Smooth muscle cell of the brain vasculature (primary cell): Measurements from ENCODE around the gene NRXN3.

Experiments
- DNase-seq: peaks from one replicate; pipeline ENCODE4 v3.0.0-alpha.2; 2012; ENCODE audit warnings: low read depth, low spot score

NRXN3 gene

DNA sequence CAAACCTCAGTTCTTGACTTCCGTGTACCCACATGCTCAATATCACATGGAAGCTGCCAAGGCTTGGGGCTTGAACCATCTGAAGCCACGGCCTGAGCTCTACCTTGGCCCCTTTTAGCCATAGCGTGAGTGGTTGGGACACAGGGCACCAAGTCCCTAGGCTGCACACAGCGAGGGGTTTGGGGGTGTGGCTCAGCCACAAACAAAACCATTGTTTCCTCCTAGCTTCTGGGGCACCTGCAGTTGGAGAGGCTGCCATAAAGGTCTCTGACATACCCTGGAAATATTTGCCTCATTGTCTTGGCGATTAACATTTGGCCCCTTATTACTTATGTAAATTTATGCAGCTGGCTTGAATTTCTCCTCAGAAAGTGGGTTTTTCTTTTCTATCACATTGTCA, 628.6 kb downstream of the NRXN3 start:
- DNase-seq = no peak

DNA sequence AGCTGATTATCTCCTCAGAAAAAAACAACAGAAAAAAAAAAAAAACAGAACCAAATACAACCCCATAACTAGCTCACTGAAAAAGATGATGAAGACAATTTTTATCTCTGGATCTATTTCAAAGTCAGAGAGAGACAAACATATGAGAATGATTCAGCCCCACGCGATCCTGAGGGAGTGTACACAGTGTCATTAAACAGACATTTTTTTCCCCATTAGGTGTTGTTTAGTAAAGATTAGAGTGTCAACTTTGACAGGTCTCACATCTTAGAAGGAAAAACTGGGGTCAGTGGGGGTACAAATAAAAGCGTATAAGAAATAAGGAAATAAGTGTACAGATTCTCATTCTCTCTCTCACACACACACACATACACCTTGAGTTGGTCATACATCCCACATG, 635.4 kb downstream of the NRXN3 start:
- DNase-seq = no peak

DNA sequence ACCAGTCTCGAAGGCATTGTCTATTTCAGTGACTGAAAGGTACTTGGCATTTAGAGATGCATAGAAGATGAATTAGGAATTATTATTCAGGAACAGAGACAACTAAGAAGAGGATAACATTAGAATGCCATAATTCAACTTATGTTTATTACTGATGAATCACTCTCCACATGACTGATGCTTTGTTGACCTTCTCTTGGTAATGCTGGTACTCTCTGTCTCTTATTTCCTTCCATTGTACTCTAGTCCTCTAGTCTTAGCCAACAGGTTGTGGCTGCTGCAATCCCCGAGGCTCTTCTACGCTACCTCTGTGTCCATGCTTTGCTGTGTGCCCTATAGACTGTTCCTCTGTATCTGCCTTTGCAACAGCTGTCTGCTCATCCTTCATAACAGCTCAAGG, 652.9 kb downstream of the NRXN3 start:
- no peak for DNase-seq

DNA sequence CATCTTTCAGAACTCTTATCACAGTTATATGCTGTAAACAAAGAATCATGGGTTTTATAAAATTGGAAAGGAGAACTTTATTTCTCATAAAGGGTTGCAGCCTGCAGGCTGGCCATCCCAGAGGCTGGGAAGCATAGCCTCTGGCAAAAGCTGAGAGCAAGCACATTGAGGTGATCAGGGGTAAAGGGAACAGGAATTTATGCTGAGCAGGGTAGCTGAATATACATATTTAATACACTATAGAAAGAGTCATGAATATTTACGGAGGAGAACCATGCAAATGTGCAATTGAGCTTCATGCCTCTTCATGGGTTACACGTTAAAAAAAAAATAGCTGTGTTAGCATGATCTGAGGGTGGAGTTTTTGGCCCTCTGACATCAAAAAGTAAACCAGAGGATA, 653.3 kb downstream of the NRXN3 start:
- no peak for DNase-seq

GRCh38 chr14:78829274-78829673, 659.1 kb downstream of the NRXN3 start:
- DNase-seq = no peak

DNA sequence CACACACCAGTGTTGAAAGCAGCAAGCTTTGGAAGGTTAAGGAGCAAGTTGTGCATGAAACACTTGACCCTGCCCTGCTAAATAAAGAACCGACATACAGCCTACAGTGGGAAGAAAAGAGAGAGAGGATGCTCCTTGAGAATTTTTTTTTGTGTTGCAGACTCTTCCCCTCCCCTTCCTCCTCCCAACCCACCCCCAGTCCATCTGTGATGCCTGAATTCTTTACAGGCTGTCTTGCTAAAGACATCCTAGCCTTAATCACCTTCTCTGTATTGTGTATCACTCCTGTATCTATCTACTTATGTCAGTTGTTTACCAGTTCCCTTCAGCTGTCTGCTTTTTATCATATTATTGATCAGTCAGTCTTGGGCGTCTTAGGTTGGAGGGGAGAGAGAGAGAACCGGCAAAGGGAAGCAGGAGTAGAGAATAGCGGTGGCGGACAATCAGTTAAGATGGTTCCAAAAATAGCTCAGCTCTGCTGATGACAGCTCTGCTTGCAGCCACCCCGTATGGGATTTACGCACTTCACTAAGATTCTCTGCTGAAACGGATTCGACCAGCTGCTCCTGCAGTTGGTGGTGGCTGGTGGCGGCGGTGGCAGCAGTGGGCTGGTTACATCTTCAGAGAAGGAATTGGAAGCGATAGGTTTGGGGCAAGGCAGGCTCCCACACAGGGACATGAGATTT, 664.7 kb downstream of the NRXN3 start:
- DNase-seq = no peak

GRCh38 chr14:78835909-78836308, 665.7 kb downstream of the NRXN3 start:
- no peak for DNase-seq

- no peak for DNase-seq
These were observed 666.6 kb downstream of the NRXN3 start for GRCh38 chr14:78836777-78837176.

GRCh38 chr14:78838959-78839358, 668.8 kb downstream of the NRXN3 start:
- DNase-seq = no peak

- no peak for DNase-seq
These were observed 670.7 kb downstream of the NRXN3 start for GRCh38 chr14:78840898-78841297.

DNA sequence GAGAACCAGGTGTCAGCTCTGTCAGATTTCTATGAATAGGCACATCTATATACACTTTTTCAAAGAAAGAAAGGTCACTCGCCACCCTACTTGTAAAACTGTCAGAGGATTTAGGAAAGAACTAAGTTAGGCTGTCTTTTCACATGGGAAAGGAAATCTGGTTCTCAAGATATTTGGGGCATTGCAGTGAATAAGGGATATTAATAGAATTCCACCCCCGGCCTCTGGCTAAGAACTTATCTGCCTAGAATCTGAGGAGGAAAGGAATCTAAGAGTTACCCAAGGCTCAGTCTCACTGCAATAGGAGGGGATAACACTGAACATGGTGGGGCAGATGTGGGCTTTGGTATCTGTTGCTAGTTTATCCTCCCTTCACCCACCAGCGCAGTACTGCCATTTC, 677.6 kb downstream of the NRXN3 start:
- DNase-seq = no peak

- no peak for DNase-seq
These were observed 678.2 kb downstream of the NRXN3 start for GRCh38 chr14:78848234-78848820.

DNA sequence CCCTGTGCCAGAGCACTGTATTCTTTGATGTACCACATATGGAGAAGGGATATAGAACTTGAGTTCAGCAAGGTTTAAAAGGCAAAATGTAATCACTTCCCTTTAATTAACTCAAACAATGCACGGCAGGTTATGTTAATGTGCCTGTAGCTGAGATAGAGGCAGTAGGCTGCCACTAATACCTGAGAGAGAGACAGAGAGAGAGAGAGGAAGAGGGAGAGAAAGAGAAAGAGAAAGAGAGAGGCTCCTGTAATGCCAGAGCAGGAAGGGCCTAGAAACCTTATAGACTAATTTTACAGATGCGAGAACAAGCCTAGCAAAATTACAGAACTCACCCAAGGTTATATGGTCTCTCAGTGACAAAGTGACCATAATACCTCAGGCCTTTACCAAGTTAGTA, 679.8 kb downstream of the NRXN3 start:
- DNase-seq = no peak

- no peak for DNase-seq
These were observed 681.0 kb downstream of the NRXN3 start for GRCh38 chr14:78851189-78851588.

DNA sequence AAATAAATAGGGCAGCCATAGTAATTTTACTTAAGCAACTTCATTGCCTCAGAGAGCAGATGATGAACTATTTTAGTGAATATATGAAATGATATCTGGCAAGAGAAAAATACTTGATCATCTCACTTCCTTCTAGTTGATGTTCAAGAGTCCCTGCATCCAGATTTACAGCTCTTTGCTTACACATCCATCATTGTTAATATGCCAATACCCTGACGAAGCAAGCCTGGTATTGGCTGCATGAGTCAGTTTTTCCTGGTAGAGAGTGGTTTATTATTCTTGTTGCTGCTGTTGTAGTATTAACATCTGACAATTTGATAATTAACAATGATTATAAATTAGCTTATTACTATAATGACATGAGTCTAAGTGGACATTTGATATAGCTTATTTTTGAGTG, 681.9 kb downstream of the NRXN3 start:
- no peak for DNase-seq

DNA sequence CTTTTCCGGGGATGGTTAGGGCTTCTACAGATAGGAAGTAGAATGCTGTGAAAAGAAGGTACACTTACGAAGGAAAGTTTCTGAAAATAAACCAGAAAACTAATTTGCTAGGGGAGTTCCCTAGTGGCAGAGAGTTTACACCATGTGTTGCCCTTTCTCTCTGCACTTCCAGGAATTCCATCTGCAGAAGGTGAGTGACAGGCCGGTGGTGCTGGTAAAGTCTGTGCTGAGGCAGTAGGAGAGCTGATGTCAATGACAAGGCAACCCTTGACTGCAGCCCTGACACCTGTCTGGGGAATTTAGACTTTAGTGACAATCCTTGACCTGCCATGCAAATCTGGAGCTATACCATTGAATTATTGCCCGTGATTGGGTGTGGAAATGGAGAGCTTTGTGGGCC, 687.8 kb downstream of the NRXN3 start:
- no peak for DNase-seq

DNA sequence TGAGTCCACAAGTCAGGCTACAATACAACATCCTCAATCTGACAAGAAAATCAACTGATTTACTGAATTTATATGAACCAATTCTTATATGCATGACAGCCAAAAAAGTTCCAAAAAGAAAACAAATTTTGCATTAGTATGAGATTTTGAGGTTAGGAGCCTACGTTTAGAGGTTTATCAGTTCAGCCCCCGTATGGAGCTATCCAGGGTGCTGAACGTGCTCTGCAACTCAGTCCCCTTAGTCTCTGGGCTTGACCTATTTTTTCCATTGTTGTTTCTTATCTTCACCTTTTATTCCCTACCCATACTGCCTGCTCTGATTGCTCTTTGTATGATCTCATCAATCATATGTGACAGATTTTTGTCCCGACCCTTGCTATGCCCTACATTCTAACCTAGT, 693.0 kb downstream of the NRXN3 start:
- no peak for DNase-seq

GRCh38 chr14:78872837-78873236, 702.7 kb downstream of the NRXN3 start:
- DNase-seq = no peak

GRCh38 chr14:78873581-78873980, 703.4 kb downstream of the NRXN3 start:
- DNase-seq = no peak

GRCh38 chr14:78875049-78875448, 704.9 kb downstream of the NRXN3 start:
- DNase-seq = no peak

DNA sequence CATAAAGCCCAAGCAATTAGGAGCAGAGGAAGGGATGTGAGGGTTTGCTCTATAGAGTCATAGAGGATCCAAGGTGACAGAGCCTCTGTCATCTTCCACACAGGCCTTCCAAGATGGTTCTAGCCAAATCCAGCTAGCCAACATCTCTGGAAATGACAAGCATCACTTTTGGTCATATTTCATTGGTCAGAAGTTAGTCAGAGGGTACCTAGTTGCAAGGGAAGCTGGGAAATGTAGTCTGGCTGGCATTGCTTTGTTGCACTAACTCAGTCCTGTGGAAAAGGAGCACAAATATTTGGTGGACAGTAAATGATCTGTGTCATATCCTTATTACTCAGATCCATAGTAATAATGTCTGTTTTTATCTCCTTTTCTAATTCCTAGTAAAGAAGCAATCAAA, 715.7 kb downstream of the NRXN3 start:
- DNase-seq = no peak

- DNase-seq = no peak
These were observed 727.3 kb downstream of the NRXN3 start for GRCh38 chr14:78897443-78897842.

GRCh38 chr14:78902010-78902623, 731.9 kb downstream of the NRXN3 start:
- no peak for DNase-seq
